Gastroesophageal sphincter (tissue), 3 donors: ENCODE measurements around the gene KCNAB1.

Experiments used
- CTCF ChIP-seq, 4 experiments: fragments of 200-600 bp in 2 of 4; fragments of 450-650 bp in 2 of 4; sonication (generic) in 1 of 4; IDR thresholded peaks; one replicate each; pipeline ENCODE4 v1.5.1; 2017 to 2019; ENCODE audit warnings: antibody characterized with exemption in 4 of 4, mild to moderate bottlenecking in 2 of 4, moderate library complexity in 2 of 4
- POLR2AphosphoS5 ChIP-seq: sonication (generic); formaldehyde crosslinking; IDR thresholded peaks from one replicate; pipeline ENCODE4 v1.6.1; 2017; ENCODE audit warnings: antibody characterized with exemption

GRCh38 chr3:156233876-156234275 lies 113.5 kb downstream of the KCNAB1 start:
- TF ChIP-seq CTCF (IDR thresholded peaks at IDR 0.05) = no peak
- no peak for TF ChIP-seq POLR2AphosphoS5
